GM19351 (cell line): ENCODE measurements around the gene DPP3.
A peak's percentile ranks its signal among the peaks of the same experiment; 100 is the strongest.

ENCODE experiments used
- ATAC-seq: cut with Tn5 transposase; IDR thresholded peaks from one replicate; pipeline ENCODE4 v1.9.1; 2021; ENCODE audit warnings: mild to moderate bottlenecking, moderate library complexity; ENCODE audit not compliant: unreplicated experiment

Gene DPP3

GRCh38 chr11:66478729-66479393 is 1.4 kb upstream of the DPP3 start:
- no peak for ATAC-seq

DNA sequence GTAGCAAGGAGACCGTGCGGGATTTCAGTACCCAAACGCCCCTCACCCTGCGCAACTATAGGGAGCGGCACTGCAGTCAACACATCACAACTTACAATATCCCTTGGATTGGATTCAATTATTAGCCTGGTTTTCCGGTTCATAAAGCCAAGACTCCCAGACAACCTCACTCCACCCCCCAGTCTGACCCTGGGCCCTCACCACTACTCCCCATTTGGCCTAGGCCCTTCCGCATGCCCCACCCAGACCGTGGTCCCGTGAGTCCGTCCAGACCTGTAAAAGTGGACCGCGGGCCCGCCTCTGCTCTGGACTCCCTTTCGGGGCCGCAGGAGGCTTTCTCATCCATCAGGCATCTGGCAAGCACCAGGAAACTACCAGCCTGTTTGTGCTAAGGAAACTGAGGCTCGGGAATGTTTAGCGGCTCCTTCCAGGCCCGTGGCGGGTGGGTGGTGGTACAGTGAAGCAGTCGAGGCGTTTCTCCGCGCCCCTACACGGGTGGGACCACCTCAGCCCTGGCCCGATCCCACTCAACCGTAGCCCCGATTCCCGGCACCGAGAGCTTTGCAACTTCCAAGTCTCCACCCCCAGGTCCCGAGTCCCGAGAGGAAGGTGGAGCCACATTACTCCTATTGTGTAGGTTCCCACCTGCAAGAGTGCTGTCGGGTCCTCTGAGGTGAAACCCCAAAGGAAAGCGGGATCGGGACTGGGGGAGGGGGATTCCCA is 679 bp upstream of the DPP3 start:
- ATAC-seq, result no peak

- ATAC-seq, result no peak
These were observed 4.7 kb downstream of the DPP3 start for GRCh38 chr11:66484806-66485380.

- ATAC-seq, result no peak
These were observed 8.7 kb downstream of the DPP3 start for GRCh38 chr11:66488957-66489356.

- no peak for ATAC-seq
These were observed 9.4 kb downstream of the DPP3 start for GRCh38 chr11:66489636-66490035.

DNA sequence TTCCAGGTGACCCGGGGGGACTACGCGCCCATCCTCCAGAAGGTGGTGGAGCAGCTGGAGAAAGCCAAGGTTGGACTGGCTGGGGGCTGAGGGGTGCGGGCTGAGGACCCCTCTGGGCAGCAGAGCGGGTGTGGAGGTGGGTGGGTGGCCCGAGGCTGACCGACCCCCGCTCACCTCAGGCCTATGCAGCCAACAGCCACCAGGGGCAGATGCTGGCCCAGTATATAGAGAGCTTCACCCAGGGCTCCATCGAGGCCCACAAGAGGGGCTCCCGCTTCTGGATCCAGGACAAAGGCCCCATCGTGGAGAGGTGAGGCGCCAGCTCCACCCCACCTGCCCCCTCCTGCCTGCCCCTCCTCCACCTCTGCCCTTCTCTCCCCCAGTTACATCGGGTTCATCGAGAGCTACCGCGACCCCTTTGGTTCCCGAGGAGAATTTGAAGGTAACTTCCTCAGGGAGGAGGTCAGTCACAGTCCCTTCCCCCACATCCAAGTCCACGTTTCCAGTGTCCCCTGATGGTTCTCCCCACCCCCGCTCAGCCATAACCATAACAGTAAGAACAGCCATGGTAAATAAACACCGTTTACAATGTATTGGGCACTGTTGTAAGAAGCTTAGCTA is 11.2 kb downstream of the DPP3 start:
- no peak for ATAC-seq

DNA sequence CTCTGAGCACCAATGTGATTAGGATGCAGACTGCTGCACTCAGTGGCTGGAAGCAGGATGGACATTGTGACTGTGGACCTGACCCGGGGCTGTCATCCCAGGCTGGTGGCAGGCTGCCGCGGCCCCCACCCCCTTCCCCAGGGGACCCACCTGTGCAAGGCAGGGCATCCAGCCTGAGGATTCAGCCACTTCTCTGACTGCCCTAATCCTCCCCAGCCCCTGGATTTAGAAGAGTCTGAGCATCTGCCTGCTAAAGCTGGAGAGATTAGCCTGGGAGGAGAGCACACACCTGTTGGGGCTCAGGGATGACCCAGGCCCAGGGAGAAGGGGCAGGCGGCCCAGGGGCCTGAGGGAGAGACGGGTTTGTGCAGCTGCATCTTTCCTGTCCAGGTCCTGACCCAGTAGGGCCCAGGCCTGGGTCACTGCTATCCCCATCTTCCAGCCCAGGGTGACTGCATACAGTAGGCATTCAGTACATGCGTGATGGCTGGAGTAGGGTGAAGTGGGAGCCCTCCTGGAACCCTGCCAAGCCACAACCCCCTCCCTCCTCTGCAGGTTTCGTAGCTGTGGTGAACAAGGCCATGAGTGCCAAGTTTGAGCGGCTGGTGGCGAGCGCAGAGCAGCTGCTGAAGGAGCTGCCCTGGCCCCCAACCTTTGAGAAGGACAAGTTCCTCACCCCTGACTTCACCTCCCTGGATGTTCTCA is 12.1 kb downstream of the DPP3 start:
- ATAC-seq, result no peak

GRCh38 chr11:66493130-66493529 is 12.9 kb downstream of the DPP3 start:
- ATAC-seq, result no peak

DNA sequence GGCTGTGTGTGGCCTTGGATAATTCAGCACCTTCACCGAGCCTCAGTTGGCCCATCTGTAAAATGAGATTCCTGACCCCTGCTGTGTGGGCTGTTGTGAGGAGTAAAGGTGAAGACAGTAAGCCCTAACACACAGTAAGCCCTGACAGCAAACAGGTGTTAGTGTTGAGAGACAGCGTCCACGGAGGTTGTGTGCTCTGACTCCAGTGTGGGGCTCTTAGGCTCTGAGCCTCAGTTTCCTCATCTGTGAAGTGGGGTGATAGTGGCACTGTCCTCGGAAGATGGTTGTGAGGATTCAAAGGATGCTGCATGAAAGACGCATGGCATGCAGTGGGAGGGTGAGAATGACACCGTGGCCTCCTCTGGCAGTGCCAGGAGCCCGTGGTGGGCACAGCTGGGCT is 14.2 kb downstream of the DPP3 start:
- no peak for ATAC-seq

DNA sequence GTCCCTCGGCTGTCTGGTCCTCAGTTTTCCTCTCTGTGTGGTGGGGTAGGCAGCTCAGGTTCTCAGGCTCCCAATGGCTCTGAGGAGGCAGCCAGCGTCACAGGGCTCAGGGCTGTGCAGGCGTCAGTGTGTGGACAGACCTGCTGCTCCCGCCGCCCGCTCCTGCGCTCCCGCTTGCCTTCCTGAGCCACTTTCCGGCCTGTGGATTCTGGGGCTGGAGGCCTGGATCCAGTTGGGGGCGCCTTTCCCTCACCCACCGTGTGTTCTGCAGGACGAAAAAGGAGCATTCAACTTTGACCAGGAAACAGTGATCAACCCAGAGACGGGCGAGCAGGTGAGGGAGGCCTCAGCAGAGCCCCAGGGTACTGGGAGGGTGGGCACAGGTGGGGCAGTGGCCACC is 14.7 kb downstream of the DPP3 start:
- no peak for ATAC-seq

GRCh38 chr11:66495401-66495854 is 15.2 kb downstream of the DPP3 start:
- no peak for ATAC-seq

DNA sequence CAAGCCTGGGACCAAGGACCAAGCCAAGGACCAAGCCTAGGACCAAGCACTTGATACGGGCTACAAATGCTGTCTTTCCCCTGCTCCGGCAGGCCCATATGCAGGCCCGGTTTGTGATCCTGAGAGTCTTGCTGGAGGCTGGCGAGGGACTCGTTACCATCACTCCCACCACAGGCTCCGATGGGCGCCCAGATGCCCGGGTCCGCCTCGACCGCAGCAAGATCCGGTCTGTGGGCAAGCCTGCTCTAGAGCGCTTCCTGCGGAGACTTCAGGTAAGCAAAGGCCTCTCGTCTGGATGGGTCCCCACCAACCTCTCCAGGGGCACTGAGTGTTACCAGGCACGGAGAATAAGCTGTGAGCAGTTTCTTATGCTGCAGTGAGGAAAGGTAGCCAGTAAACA is 17.0 kb downstream of the DPP3 start:
- no peak for ATAC-seq

DNA sequence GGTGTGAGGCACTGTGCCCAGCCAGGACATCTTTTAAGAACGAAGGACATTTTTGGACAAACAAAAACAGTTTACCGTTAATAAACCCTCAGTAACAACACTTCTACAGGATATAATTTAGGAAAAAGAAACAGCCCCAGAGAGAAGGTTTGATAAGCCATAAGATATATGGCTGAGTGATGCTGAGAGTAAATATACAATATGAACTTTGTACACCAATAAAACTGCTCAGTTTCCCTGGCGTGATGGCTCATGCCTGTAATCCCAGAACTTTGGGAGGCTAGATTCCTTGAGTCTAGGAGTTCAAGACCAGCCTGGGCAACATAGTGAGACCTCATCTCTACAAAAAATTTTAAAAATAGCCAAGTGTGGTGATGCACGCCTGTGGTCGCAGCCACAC is 18.3 kb downstream of the DPP3 start:
- no peak for ATAC-seq

- ATAC-seq, result no peak
These were observed 25.1 kb downstream of the DPP3 start for GRCh38 chr11:66505276-66505816.

DNA sequence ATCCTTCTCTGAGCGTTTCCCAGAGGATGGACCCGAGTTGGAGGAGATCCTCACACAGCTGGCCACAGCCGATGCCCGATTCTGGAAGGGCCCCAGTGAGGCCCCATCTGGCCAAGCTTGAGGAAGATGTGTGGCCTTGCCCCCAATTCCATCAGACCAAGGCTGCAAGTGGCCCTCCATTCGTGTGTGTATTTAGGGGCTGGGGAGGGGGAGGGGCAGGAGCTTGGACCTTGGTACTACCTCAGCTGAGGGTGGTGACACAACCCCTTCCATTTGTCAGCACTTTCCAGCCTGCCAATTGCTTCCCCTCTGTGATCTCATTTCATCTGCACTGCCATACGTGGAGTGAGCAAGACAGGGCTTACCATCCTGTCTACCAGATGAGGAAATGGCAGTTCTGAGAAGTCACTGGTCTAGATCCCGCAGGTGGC is 28.9 kb downstream of the DPP3 start:
- ATAC-seq, result no peak

- peak; percentile 82 for ATAC-seq
These were observed 30.2 kb downstream of the DPP3 start, which contains the start of gene BBS1 for GRCh38 chr11:66510271-66510989. Gene BBS1 (plus strand): TSS chr11:66510635. CDS start chr11:66510660, 25 bp downstream.

GRCh38 chr11:66510990-66511339 is 30.7 kb downstream of the DPP3 start:
- ATAC-seq, result no peak

GRCh38 chr11:66523611-66524010 is 43.4 kb downstream of the DPP3 start:
- ATAC-seq, result no peak

- ATAC-seq, result no peak
These were observed 44.2 kb downstream of the DPP3 start for GRCh38 chr11:66524304-66525040.
